Aorta (tissue), 5 donors: ENCODE data around the gene TMEM272. TPM values are rescaled to one million over a fixed set of nuclear protein-coding genes. Genes with fewer than 3 reads are reported as not detected.

Experiments used
- ATAC-seq: fragments of 200-7000 bp; cut with Tn5 transposase; one replicate; pipeline ENCODE4 v1.9.1; 2022; ENCODE audit warnings: moderate library complexity; ENCODE audit not compliant: low FRiP score
- DNase-seq, 2 donors: peaks; one replicate each; pipeline ENCODE4 v3.0.0-alpha.2; 2020
- H3K27ac ChIP-seq, 2 donors: one replicate each; pipeline ENCODE4 v1.5.1; 2013; ENCODE audit warnings: low read length in 2 of 2, mild to moderate bottlenecking in 2 of 2, moderate library complexity in 2 of 2, control low read depth in 1 of 2, inconsistent platforms in 1 of 2, low read depth in 1 of 2
- H3K27me3 ChIP-seq, 2 donors: one replicate each; pipeline ENCODE4 v1.6.1; 2013; ENCODE audit warnings: control low read depth in 1 of 2, low read length in 1 of 2, mild to moderate bottlenecking in 1 of 2, moderate library complexity in 1 of 2; ENCODE audit not compliant: insufficient read depth in 2 of 2, control insufficient read depth in 1 of 2
- H3K36me3 ChIP-seq, 2 donors: one replicate each; pipeline ENCODE4 v1.6.1; 2013; ENCODE audit warnings: control low read depth in 1 of 2, low read length in 1 of 2, mild to moderate bottlenecking in 1 of 2; ENCODE audit not compliant: insufficient read depth in 2 of 2, control insufficient read depth in 1 of 2
- H3K4me1 ChIP-seq, 2 donors: one replicate each; pipeline ENCODE4 v1.6.1; 2013; ENCODE audit warnings: low read length in 2 of 2, control low read depth in 1 of 2, mild to moderate bottlenecking in 1 of 2, moderate library complexity in 1 of 2; ENCODE audit not compliant: insufficient read depth in 2 of 2, control insufficient read depth in 1 of 2
- H3K4me3 ChIP-seq, 2 donors: one replicate each; pipeline ENCODE4 v1.5.1; 2013; ENCODE audit warnings: low read length in 2 of 2, control low read depth in 1 of 2, mild to moderate bottlenecking in 1 of 2
- H3K9me3 ChIP-seq: one replicate; pipeline ENCODE4 v1.6.1; 2013; ENCODE audit warnings: mild to moderate bottlenecking, low read length; ENCODE audit not compliant: control insufficient read depth
- WGBS, 2 donors: extraction: QIAGEN DNeasy Blood & Tissue Kit; methylation state at CpG; one replicate each; pipeline ENCODE4 v1.1.7; 2013; 5-methylcytosine and 5-hydroxymethylcytosine counted together
- intact Hi-C, 2 donors: fragments of 100-400 bp; cut with DNase I; formaldehyde crosslinking; loops; one replicate each; pipeline versions ENCODE4 v1.14.2 to v1.15.0; 2022
- polyA plus RNA-seq, 2 donors: library from polyadenylated mRNA; stranded (reverse); fragments of 200-250 nt; gene quantifications; one replicate each; pipeline ENCODE4 v1.2.3, GENCODE V29; 2013
- total RNA-seq, 2 donors: library from RNA; stranded (reverse); fragmentation: NEBNext Ultra II Directional; extraction: Animal tissue kit (Norgen Biotek cat#: 25700); gene quantifications; one replicate each; pipeline ENCODE4 v1.2.1, GENCODE V29; 2021
- donor health status: healthy with polysubstance abuse.
- donor health status: Bipolar disorder and iron deficiency.
- donor health status: DM: no; HTN: no; CAD: no.
- donor health status: DM: no; HTN: no; CAD: no.
- donor health status: DM: yes; HTN: yes; CAD: no.

Gene TMEM272
- total and polyA plus RNA-seq, 4 donors = 0.03 to 0.57 (median 0.16) TPM; not detected in 1

- H3K9me3 ChIP-seq = no peaks in the 10 kb centered on the region
- H3K36me3 ChIP-seq = no peaks in the 10 kb centered on the region
- H3K27me3 ChIP-seq = no peaks in the 10 kb centered on the region
- no peak overlapping the region for H3K4me3 ChIP-seq
- H3K27ac ChIP-seq = no peak overlapping the region
- WGBS, 2 donors = 85% methylated on average over 11 of the region's 11 CpGs
- no peaks in the 10 kb centered on the region for H3K4me1 ChIP-seq
- DNase-seq (no peak), ATAC-seq (no peak)
- intact Hi-C loops = no loop called here
Observed at GRCh38 chr13:51874651-51875050, 29.7 kb upstream of the TMEM272 start.

- no peaks in the 10 kb centered on the region for H3K27me3 ChIP-seq
- ATAC-seq = no peak
- WGBS, 2 donors = 83 to 94% methylated on average over 1 of the region's 1 CpG
Observed at GRCh38 chr13:51873837-51874236, 28.9 kb upstream of the TMEM272 start.

GRCh38 chr13:51873117-51873798 is 28.3 kb upstream of the TMEM272 start:
- ATAC-seq = no peak
- H3K9me3 ChIP-seq = no peaks in the 10 kb centered on the region
- H3K27me3 ChIP-seq = no peaks in the 10 kb centered on the region
- H3K27ac ChIP-seq = no peak overlapping the region
- intact Hi-C loops = no loop called here
- no peak overlapping the region for H3K4me3 ChIP-seq
- 90 to 92% methylated on average over 6 of the region's 6 CpGs for WGBS, 2 donors
- DNase-seq = no peak
- H3K36me3 ChIP-seq = no peaks in the 10 kb centered on the region
- no peaks in the 10 kb centered on the region for H3K4me1 ChIP-seq

More at GRCh38 chr13:51873837-51874236, 28.9 kb upstream of the TMEM272 start:
- no peak overlapping the region for H3K4me3 ChIP-seq
- H3K9me3 ChIP-seq = no peaks in the 10 kb centered on the region
- H3K4me1 ChIP-seq = no peaks in the 10 kb centered on the region
- no peaks in the 10 kb centered on the region for H3K36me3 ChIP-seq
- no peak overlapping the region for H3K27ac ChIP-seq
- DNase-seq = no peak
- intact Hi-C loops = no loop called here

- DNase-seq (no peak), ATAC-seq (no peak)
- Histone ChIP-seq H3K4me3 (no peak overlapping the region), H3K27ac (no peak overlapping the region), H3K36me3 (no peaks in the 10 kb centered on the region), H3K9me3 (no peaks in the 10 kb centered on the region), H3K27me3 (no peaks in the 10 kb centered on the region), H3K4me1 (no peaks in the 10 kb centered on the region)
- intact Hi-C loops = no loop called here
- WGBS, 2 donors = 77% methylated on average over 3 of the region's 3 CpGs
Observed at GRCh38 chr13:51870616-51871015, 25.6 kb upstream of the TMEM272 start.

GRCh38 chr13:51869916-51870315 is 24.9 kb upstream of the TMEM272 start:
- Histone ChIP-seq H3K4me1 (no peaks in the 10 kb centered on the region), H3K27ac (no peak overlapping the region), H3K4me3 (no peak overlapping the region), H3K9me3 (no peaks in the 10 kb centered on the region), H3K36me3 (no peaks in the 10 kb centered on the region), H3K27me3 (no peaks in the 10 kb centered on the region)
- 87% methylated on average over 6 of the region's 6 CpGs for WGBS, 2 donors
- DNase-seq = no peak
- intact Hi-C loops = no loop called here
- no peak for ATAC-seq

- H3K27me3 ChIP-seq = no peaks in the 10 kb centered on the region
- no peaks in the 10 kb centered on the region for H3K9me3 ChIP-seq
- WGBS, 2 donors = 94 to 98% methylated on average over 4 of the region's 4 CpGs
- DNase-seq = no peak
- ATAC-seq = no peak
- no peak overlapping the region for H3K4me3 ChIP-seq
- no peaks in the 10 kb centered on the region for H3K36me3 ChIP-seq
- intact Hi-C loops = no loop called here
- H3K4me1 ChIP-seq = no peaks in the 10 kb centered on the region
- H3K27ac ChIP-seq = no peak overlapping the region
Observed at GRCh38 chr13:51867062-51867461, 22.1 kb upstream of the TMEM272 start.

GRCh38 chr13:51865838-51866237 is 20.9 kb upstream of the TMEM272 start:
- no peak overlapping the region for H3K4me3 ChIP-seq
- intact Hi-C loops = no loop called here
- H3K27me3 ChIP-seq = no peaks in the 10 kb centered on the region
- no peaks in the 10 kb centered on the region for H3K36me3 ChIP-seq
- H3K27ac ChIP-seq = no peak overlapping the region
- DNase-seq (no peak), ATAC-seq (no peak)
- H3K4me1 ChIP-seq = no peaks in the 10 kb centered on the region
- 82 to 83% methylated on average over 7 of the region's 7 CpGs for whole genome bisulfite sequencing, 2 donors
- no peaks in the 10 kb centered on the region for H3K9me3 ChIP-seq

GRCh38 chr13:51862957-51863356 is 18.0 kb upstream of the TMEM272 start:
- WGBS, 2 donors = 78% methylated on average over 7 of the region's 7 CpGs

GRCh38 chr13:51861723-51862300 is 16.8 kb upstream of the TMEM272 start, which contains the start of gene CCDC70:
Gene CCDC70, plus strand, starts transcription at chr13:51861969. Its CDS starts 3,443 bp downstream, at chr13:51865412.
- ATAC-seq = no peak
- 87 to 90% methylated on average over 5 of the region's 5 CpGs for WGBS, 2 donors

More at GRCh38 chr13:51862957-51863356, 18.0 kb upstream of the TMEM272 start:
- Histone ChIP-seq H3K27ac (no peak overlapping the region), H3K36me3 (no peaks in the 10 kb centered on the region), H3K4me3 (no peak overlapping the region), H3K27me3 (no peaks in the 10 kb centered on the region), H3K4me1 (no peaks in the 10 kb centered on the region), H3K9me3 (no peaks in the 10 kb centered on the region)
- DNase-seq = no peak
- ATAC-seq = no peak
- intact Hi-C loops = no loop called here

More at GRCh38 chr13:51861723-51862300, 16.8 kb upstream of the TMEM272 start, which contains the start of gene CCDC70:
- no peak for DNase-seq
- intact Hi-C loops = no loop called here
- Histone ChIP-seq H3K9me3 (no peaks in the 10 kb centered on the region), H3K36me3 (no peaks in the 10 kb centered on the region), H3K27ac (no peak within 1 kb of the TSS), H3K4me1 (no peaks in the 10 kb centered on the region), H3K27me3 (no peaks in the 10 kb centered on the region), H3K4me3 (no peak within 1 kb of the TSS)
